T-cell (primary cell): ENCODE measurements around the gene MT1F. TPM values are rescaled to one million over a fixed set of nuclear protein-coding genes. Genes with fewer than 3 reads are reported as not detected.

Source experiments
- ATAC-seq, 4 experiments: fragments of 200-7000 bp in 3 of 4; fragments of 150-1000 bp in 1 of 4; cut with Tn5 transposase; replicated peaks in 1 of 4; 1 replicate in 3 of 4; 2 replicates in 1 of 4; pipeline ENCODE4 v1.10.0; 2021; ENCODE audit warnings: moderate library complexity in 3 of 4, mild to moderate bottlenecking in 2 of 4, moderate number of reproducible peaks in 1 of 4
- CTCF ChIA-PET, 2 donors: fragments of 300-600 bp; sonication (Branson Sonifier 250); formaldehyde crosslinking; loops; one replicate each; lab custom pipeline; 2022; ENCODE audit warnings: antibody characterized with exemption in 2 of 2; lab: Charles Lee
- POLR2A ChIA-PET, 2 donors: fragments of 300-600 bp; sonication (Branson Sonifier 250); formaldehyde crosslinking; loops; one replicate each; lab custom pipeline; 2022; ENCODE audit warnings: antibody characterized with exemption in 2 of 2; lab: Charles Lee
- DNase-seq, 35 experiments: peaks; one replicate each; pipeline versions ENCODE4 v3.0.0 to v3.0.0-alpha.2; 2013 to 2023
- H3K27ac ChIP-seq: one replicate; pipeline ENCODE4 v1.5.1; 2013; ENCODE audit warnings: low read length
- H3K27me3 ChIP-seq, 2 experiments: replicated peaks in 1 of 2; 1 replicate in 1 of 2; 2 replicates in 1 of 2; pipeline versions ENCODE4 v1.6.1 to v1.7.0; 2013; ENCODE audit warnings: low read length in 1 of 2, mixed read lengths in 1 of 2; ENCODE audit not compliant: control insufficient read depth in 2 of 2, insufficient read depth in 2 of 2; ENCODE audit errors: extremely low read depth in 1 of 2
- H3K36me3 ChIP-seq, 2 donors: 1 replicate in 1 of 2; 2 replicates in 1 of 2; pipeline versions ENCODE4 v1.6.1 to v1.7.0; 2013; ENCODE audit warnings: low read length in 1 of 2; ENCODE audit not compliant: control insufficient read depth in 2 of 2, insufficient read depth in 1 of 2; ENCODE audit errors: extremely low read depth in 1 of 2
- H3K4me1 ChIP-seq, 2 experiments: 1 replicate in 1 of 2; 2 replicates in 1 of 2; pipeline versions ENCODE4 v1.6.1 to v1.7.0; 2013; ENCODE audit warnings: low read length in 2 of 2, mixed read lengths in 1 of 2; ENCODE audit not compliant: insufficient read depth in 2 of 2, control insufficient read depth in 1 of 2; ENCODE audit errors: extremely low read depth in 1 of 2
- H3K4me3 ChIP-seq, 2 donors: 1 replicate in 1 of 2; 2 replicates in 1 of 2; pipeline versions ENCODE4 v1.5.1 to v1.7.0; 2013; ENCODE audit warnings: mild to moderate bottlenecking in 2 of 2, low read length in 1 of 2, moderate library complexity in 1 of 2; ENCODE audit not compliant: control insufficient read depth in 1 of 2; ENCODE audit errors: extremely low read depth in 1 of 2
- H3K9me3 ChIP-seq: 2 replicates; pipeline ENCODE4 v1.7.0; 2013
- H3K27ac Mint-ChIP-seq, 2 donors: one replicate each; pipeline ENCODE4 v1.8.0; 2020 to 2021; ENCODE audit warnings: mild to moderate bottlenecking in 2 of 2, mixed read lengths in 2 of 2
- H3K27me3 Mint-ChIP-seq, 2 donors: one replicate each; pipeline ENCODE4 v1.8.0; 2021 to 2022; ENCODE audit warnings: mixed read lengths in 2 of 2
- H3K36me3 Mint-ChIP-seq: one replicate; pipeline ENCODE4 v1.8.0; 2021; ENCODE audit warnings: mixed read lengths
- H3K4me1 Mint-ChIP-seq, 3 donors: one replicate each; pipeline ENCODE4 v1.8.0; 2020 to 2022; ENCODE audit warnings: mixed read lengths in 3 of 3, mild to moderate bottlenecking in 1 of 3
- H3K4me3 Mint-ChIP-seq, 3 donors: one replicate each; pipeline ENCODE4 v1.8.0; 2020 to 2022; ENCODE audit warnings: mild to moderate bottlenecking in 3 of 3, mixed read lengths in 3 of 3, moderate library complexity in 3 of 3
- H3K9me3 Mint-ChIP-seq, 3 donors: one replicate each; pipeline ENCODE4 v1.8.0; 2020 to 2022; ENCODE audit warnings: mixed read lengths in 3 of 3
- WGBS: methylation state at CpG from one replicate; pipeline ENCODE4 v1.1.5; 2013; ENCODE audit warnings: missing lambda C conversion rate; ENCODE audit not compliant: insufficient coverage; 5-methylcytosine and 5-hydroxymethylcytosine counted together
- total RNA-seq, 35 experiments: library from RNA in 6 of 35; stranded (reverse) in 6 of 35; fragments of 120-200 nt in 1 of 35; gene quantifications; one replicate each; pipeline versions ENCODE4 v1.2.1 to v1.2.4 and lab custom pipeline; 2013 to 2026

The MT1F gene
- total RNA-seq, 5 donors from 2014 or later (not counting 1 experiment from before 2014, with no cell fraction given) = 5.3 to 14.3 (median 9.3) TPM

DNA sequence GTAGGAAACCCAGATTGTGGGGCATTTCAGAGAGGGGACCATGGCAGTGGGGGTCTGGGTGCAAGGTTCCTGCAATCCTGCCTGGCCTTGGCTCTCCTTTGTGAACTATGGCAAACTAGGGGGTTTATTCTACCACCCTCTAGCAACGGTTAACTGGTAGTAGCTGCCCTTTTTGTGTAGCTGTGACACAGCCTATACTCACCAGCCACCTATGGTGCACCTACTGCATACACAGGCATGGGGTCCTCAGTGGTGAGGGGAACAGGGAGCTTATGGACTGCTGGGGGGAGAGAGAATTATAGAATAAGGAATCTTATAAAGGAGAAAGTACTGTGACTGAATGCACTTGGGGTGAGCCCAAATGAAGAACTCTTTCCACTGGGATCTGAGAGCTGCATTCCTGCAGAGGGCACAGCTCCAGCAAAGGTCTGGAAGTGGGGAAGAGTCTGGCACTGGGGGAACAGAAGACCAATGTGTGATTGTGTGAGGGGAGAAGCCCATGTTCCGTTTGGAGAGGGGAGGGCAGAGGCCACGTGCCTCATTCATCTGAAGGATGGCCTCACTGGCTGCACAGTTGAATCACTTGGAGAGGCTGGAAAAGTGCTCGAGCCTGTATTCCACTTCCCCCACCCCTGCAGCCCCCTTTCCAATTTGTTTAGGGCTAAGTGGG, 26.6 kb downstream of the MT1F start:
- no peak for DNase-seq
- H3K36me3 Mint-ChIP-seq = peaks cover 11% of the 10 kb centered on the region
- H3K27me3 Mint-ChIP-seq = no peaks in the 10 kb centered on the region
- peaks cover 0 to 2% (median 0%) of the 10 kb centered on the region in 3 donors for H3K9me3 Mint-ChIP-seq
- H3K4me1 ChIP-seq = peaks cover 9 to 26% of the 10 kb centered on the region in 2 experiments
- no peaks in the 10 kb centered on the region for H3K36me3 ChIP-seq
- POLR2A ChIA-PET = no interaction called here
- H3K27ac ChIP-seq = no peak overlapping the region
- H3K27ac Mint-ChIP-seq = peak overlapping the region; percentile 39 to 55
- H3K9me3 ChIP-seq = no peaks in the 10 kb centered on the region
- no peak overlapping the region for H3K4me3 ChIP-seq
- ATAC-seq = no peak
- peaks cover 24 to 30% (median 27%) of the 10 kb centered on the region in 3 donors for H3K4me1 Mint-ChIP-seq
- 83% methylated on average over 1 of the region's 4 CpGs for WGBS
- no peaks in the 10 kb centered on the region for H3K27me3 ChIP-seq
- H3K4me3 Mint-ChIP-seq = peak overlapping the region in 2 of 3 donors; percentile 91
- CTCF ChIA-PET = interaction anchor here in 1 of 2 donors (1.3 kb wide), 1 partner anchor 18 kb away, joined by 3 read pairs; no protein-coding TSS in a partner anchor

GRCh38 chr16:56684926-56685590, 27.3 kb downstream of the MT1F start:
- Mint-ChIP-seq H3K4me3 (no peak overlapping the region), H3K27ac (no peak overlapping the region), H3K4me1 (peaks cover 24 to 27% (median 26%) of the 10 kb centered on the region in 3 donors), H3K27me3 (no peaks in the 10 kb centered on the region), H3K36me3 (peaks cover 11% of the 10 kb centered on the region), H3K9me3 (peaks cover 0 to 2% (median 0%) of the 10 kb centered on the region in 3 donors)
- WGBS = 95% methylated on average over 2 of the region's 4 CpGs
- ATAC-seq (no peak), DNase-seq (no peak)
- Histone ChIP-seq H3K4me3 (no peak overlapping the region), H3K4me1 (peaks cover 9 to 26% of the 10 kb centered on the region in 2 experiments), H3K36me3 (no peaks in the 10 kb centered on the region), H3K27me3 (no peaks in the 10 kb centered on the region), H3K9me3 (no peaks in the 10 kb centered on the region), H3K27ac (no peak overlapping the region)
- CTCF ChIA-PET = no interaction called here
- POLR2A ChIA-PET = no interaction called here

DNA sequence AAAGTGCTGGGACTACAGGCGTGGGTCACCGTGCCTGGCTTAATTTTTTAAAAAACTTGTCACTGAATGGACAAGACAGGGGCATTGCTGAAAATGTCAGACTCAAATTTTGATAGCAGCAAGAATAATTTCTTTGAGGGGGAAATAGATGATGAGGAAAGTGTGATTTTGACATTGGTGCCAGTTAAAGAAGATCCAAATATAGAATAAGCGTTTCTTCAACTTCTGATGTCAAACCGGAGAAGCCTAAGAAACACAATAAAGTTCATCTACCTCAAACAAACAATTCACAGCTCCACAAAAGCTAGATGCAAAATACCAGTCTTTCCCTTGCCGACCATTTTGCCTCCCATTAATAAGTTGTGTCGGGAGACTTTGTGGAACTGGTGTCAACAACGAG, 29.0 kb downstream of the MT1F start:
- DNase-seq (no peak), ATAC-seq (no peak)
- Mint-ChIP-seq H3K27me3 (no peaks in the 10 kb centered on the region), H3K4me3 (no peak overlapping the region), H3K27ac (no peak overlapping the region), H3K9me3 (peaks cover 0 to 2% (median 0%) of the 10 kb centered on the region in 3 donors), H3K36me3 (peaks cover 11% of the 10 kb centered on the region), H3K4me1 (peaks cover 21% of the 10 kb centered on the region in 3 donors)
- Histone ChIP-seq H3K27ac (no peak overlapping the region), H3K4me1 (peaks cover 6 to 21% of the 10 kb centered on the region in 2 experiments), H3K27me3 (peaks cover 0 to 5% of the 10 kb centered on the region in 2 experiments), H3K36me3 (no peaks in the 10 kb centered on the region), H3K4me3 (no peak overlapping the region), H3K9me3 (no peaks in the 10 kb centered on the region)
- ChIA-PET POLR2A (no interaction called here), CTCF (interaction anchor here (0.6 to 0.7 kb wide), 2 partner anchors 86 to 165 kb away, joined by 5 read pairs; no protein-coding TSS in a partner anchor)
- WGBS = 85% methylated on average over 6 of the region's 7 CpGs

DNA sequence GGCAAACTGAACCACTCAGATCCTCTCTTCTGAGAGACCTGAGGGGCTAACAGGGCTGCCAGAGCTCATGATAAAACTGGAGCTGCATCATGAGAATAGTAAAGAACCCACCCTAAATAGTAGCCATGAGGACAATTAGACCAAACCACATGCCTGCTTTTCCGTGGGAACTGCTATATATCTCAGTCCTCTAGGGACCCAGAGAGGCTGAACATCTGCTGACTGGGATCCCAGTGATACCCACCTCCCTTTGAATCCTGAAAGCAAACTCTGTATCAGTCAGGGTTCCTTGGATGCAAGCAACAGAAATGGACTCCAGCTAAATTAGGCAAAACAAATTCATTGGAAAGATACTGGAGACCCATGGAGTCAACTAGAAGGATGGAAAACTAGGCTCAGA, 31.0 kb downstream of the MT1F start:
- no peaks in the 10 kb centered on the region for H3K36me3 ChIP-seq
- peaks cover 11% of the 10 kb centered on the region for H3K36me3 Mint-ChIP-seq
- H3K27ac Mint-ChIP-seq = no peak overlapping the region
- no peak for DNase-seq
- H3K4me3 Mint-ChIP-seq = no peak overlapping the region
- peaks cover 0 to 2% (median 0%) of the 10 kb centered on the region in 3 donors for H3K9me3 Mint-ChIP-seq
- whole genome bisulfite sequencing = 60% methylated on average over 1 of the region's 1 CpG
- peaks cover 7 to 8% (median 8%) of the 10 kb centered on the region in 3 donors for H3K4me1 Mint-ChIP-seq
- no peak overlapping the region for H3K27ac ChIP-seq
- H3K4me1 ChIP-seq = peaks cover 0 to 3% of the 10 kb centered on the region in 2 experiments
- no peak overlapping the region for H3K4me3 ChIP-seq
- no peaks in the 10 kb centered on the region for H3K27me3 Mint-ChIP-seq
- POLR2A ChIA-PET = no interaction called here
- no peaks in the 10 kb centered on the region for H3K9me3 ChIP-seq
- peaks cover 0 to 5% of the 10 kb centered on the region in 2 experiments for H3K27me3 ChIP-seq
- no peak for ATAC-seq
- CTCF ChIA-PET = interaction anchor here in 1 of 2 donors (0.9 kb wide), 1 partner anchor 13 kb away, joined by 3 read pairs; no protein-coding TSS in a partner anchor

DNA sequence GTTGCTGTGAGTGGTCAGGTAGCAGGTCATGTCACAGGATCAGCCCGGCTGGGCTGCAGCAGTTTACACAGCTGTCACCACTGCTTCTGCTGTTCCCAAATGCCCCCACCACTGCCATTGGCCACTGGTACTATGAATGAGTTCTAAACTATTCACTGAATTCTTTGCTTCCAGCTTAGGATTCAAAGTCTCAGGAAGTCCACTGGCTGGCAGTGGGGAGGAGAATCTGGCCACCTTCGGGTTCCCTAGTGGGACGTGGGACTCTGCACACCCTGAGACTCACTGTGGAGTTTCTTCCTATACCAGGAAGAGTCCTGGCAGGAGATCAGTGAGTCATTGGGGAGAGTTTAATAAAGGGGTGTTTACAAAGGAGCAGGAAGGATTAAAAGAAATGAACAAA, 31.4 kb downstream of the MT1F start:
- 73% methylated on average over 2 of the region's 3 CpGs for WGBS
- H3K27me3 ChIP-seq = peaks cover 0 to 5% of the 10 kb centered on the region in 2 experiments
- H3K4me1 Mint-ChIP-seq = peaks cover 3 to 4% (median 4%) of the 10 kb centered on the region in 3 donors
- H3K27me3 Mint-ChIP-seq = no peaks in the 10 kb centered on the region
- H3K36me3 ChIP-seq = no peaks in the 10 kb centered on the region
- no peak for ATAC-seq
- H3K27ac ChIP-seq = no peak overlapping the region
- H3K9me3 ChIP-seq = no peaks in the 10 kb centered on the region
- no peak overlapping the region for H3K4me3 ChIP-seq
- no peak overlapping the region for H3K4me3 Mint-ChIP-seq
- no peaks in the 10 kb centered on the region for H3K4me1 ChIP-seq
- no peak overlapping the region for H3K27ac Mint-ChIP-seq
- no peak for DNase-seq
- H3K9me3 Mint-ChIP-seq = peaks cover 0 to 2% (median 0%) of the 10 kb centered on the region in 3 donors
- POLR2A ChIA-PET = no interaction called here
- CTCF ChIA-PET = interaction anchor here in 1 of 2 donors (0.9 kb wide), 1 partner anchor 12 kb away, joined by 3 read pairs; no protein-coding TSS in a partner anchor
- peaks cover 10% of the 10 kb centered on the region for H3K36me3 Mint-ChIP-seq

- no peak overlapping the region for H3K27ac ChIP-seq
- H3K9me3 ChIP-seq = no peaks in the 10 kb centered on the region
- no peaks in the 10 kb centered on the region for H3K36me3 ChIP-seq
- WGBS = 100% methylated on average over 2 of the region's 4 CpGs
- DNase-seq (no peak), ATAC-seq (no peak)
- Mint-ChIP-seq H3K27me3 (no peaks in the 10 kb centered on the region), H3K36me3 (peaks cover 6% of the 10 kb centered on the region), H3K9me3 (peaks cover 0 to 2% (median 0%) of the 10 kb centered on the region in 3 donors), H3K4me3 (no peak overlapping the region), H3K27ac (no peak overlapping the region), H3K4me1 (no peaks in the 10 kb centered on the region)
- H3K27me3 ChIP-seq = peaks cover 0 to 11% of the 10 kb centered on the region in 2 experiments
- no peak overlapping the region for H3K4me3 ChIP-seq
- POLR2A ChIA-PET = no interaction called here
- H3K4me1 ChIP-seq = no peaks in the 10 kb centered on the region
- CTCF ChIA-PET = interaction anchor here in 1 of 2 donors (0.6 to 0.8 kb wide), 2 partner anchors 11 to 12 kb away, joined by 3 read pairs; no protein-coding TSS in a partner anchor
Observed at GRCh38 chr16:56690420-56691122, 32.8 kb downstream of the MT1F start.
